ENCODE measurements around the gene PYCARD. TPM values are rescaled to one million over a fixed set of nuclear protein-coding genes. Genes with fewer than 3 reads are reported as not detected.
"Not testable (repeated sequence)": the region's sequence is repeated elsewhere in the genome, so short reads cannot be mapped to it uniquely, and the experiment has no call there.

Gene PYCARD
- total RNA-seq (10 to 100 TPM; 16.1 to 40.3 (median 33.4) TPM), total RNA-seq (0.91 to 20.4 (median 8.3) reads per million in 29 experiments)
- 31.6 TPM for total RNA-seq (2013)

DNA sequence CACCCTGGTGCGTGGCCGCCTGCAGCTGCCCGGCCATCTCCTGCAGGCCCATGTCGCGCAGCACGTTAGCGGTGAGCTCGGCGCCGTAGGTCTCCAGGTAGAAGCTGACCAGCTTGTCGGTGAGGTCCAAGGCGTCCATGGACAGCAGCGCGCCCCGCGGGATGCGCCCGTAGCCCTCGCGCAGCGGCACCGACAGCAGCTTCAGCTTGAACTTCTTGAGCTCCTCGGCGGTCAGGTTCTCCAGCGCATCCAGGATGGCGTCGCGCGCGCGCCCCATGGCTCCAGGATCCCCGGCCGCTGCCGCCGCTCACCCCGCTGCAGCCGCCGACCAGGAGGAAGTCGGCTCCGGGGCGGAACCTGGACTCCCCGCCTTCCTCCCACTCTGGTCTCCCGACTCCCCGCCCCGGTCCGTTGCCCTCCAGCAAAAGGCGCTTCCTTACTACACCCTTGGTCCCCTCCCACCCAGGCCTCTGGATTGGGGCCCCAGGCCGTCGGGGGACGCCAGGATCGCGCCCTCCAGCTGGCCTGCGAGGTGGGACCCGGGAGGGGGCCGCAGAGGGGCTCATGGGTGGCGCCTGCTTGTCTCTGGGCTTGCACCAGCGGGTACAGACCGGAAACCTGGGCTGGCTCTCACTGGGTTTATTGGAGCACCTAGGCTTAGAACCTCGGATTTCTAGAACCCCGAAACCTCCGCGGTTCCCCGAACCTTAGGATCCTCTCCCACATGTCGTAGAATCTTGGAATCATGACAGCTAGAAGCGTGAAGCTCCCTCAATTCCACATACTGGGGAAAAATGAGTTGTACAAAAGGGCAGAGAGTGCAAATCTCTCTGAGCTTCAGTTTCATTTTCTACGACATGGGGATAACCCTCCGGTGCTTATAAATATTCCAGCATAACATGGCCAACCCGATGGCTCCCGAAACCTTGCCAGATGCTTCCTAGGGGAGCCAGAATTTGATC is at the start of gene PYCARD:
Gene PYCARD, minus strand, starts transcription at position 347 of the 962 bp plus-strand sequence. Its CDS starts 70 bp downstream, at position 277.
- DNase-seq = peak in 13 of 35 experiments; percentile 6 to 56 (median 30)
- no peaks in the 10 kb centered on the region for H3K27me3 Mint-ChIP-seq
- 3% methylated on average over 60 of the region's 69 CpGs for WGBS (ENCODE audit: insufficient coverage)

DNA sequence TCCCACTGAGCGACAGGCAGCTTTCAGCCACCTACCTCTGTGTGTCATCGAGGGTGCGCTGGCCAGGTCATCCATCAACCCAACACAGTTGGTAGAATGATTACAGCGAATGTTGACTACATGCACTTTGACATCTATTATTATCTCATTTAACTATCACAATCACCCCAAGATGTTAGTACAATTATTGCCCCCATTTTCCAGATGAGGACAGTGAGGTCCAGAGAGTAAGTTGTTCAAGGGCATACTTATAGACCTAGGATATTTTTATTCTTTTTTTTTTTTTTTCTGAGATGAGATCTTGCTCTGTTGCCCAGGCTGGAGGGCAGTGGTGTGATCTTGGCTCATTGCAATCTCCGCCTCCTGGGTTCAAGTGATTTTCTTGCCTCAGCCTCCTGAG is 48.9 kb upstream of the PYCARD start:
- H3K27me3 ChIP-seq (replicated peaks in 1 of 2; ENCODE audit: control insufficient read depth in 2 of 2, extremely low read depth in 1 of 2, insufficient read depth in 2 of 2, low read length in 1 of 2) = no peaks in the 10 kb centered on the region
- WGBS (ENCODE audit: insufficient coverage) = 100% methylated on average over 1 of the region's 5 CpGs
- Mint-ChIP-seq H3K4me1 (peaks cover 10 to 21% (median 10%) of the 10 kb centered on the region in 3 donors), H3K27ac (no peak overlapping the region), H3K9me3 (no peaks in the 10 kb centered on the region), H3K36me3 (no peaks in the 10 kb centered on the region), H3K4me3 (no peak overlapping the region), H3K27me3 (peaks cover 0 to 1% of the 10 kb centered on the region in 2 donors)
- ChIA-PET CTCF (no interaction called here), POLR2A (no interaction called here)
- ATAC-seq (replicated peaks in 1 of 4) (no peak), DNase-seq (no peak)
- no peak overlapping the region for H3K4me3 ChIP-seq (ENCODE audit: control insufficient read depth in 1 of 2, extremely low read depth in 1 of 2, low read length in 1 of 2)
- H3K4me1 ChIP-seq (ENCODE audit: control insufficient read depth in 1 of 2, extremely low read depth in 1 of 2, insufficient read depth in 2 of 2, low read length in 2 of 2) = peaks cover 0 to 4% of the 10 kb centered on the region in 2 experiments
- no peaks in the 10 kb centered on the region for H3K9me3 ChIP-seq
- H3K27ac ChIP-seq (ENCODE audit: low read length) = no peak overlapping the region
- H3K36me3 ChIP-seq (ENCODE audit: control insufficient read depth in 2 of 2, extremely low read depth in 1 of 2, insufficient read depth in 1 of 2, low read length in 1 of 2) = no peaks in the 10 kb centered on the region

More for the DNA sequence above, at the start of gene PYCARD:
- peak; percentile 27 to 58 (median 38) for ATAC-seq (replicated peaks in 1 of 4)
- ChIA-PET POLR2A (interaction anchor here (0.5 to 1.3 kb wide), 8 partner anchors 8 to 129 kb away, joined by 3 to 12 read pairs (median 4); partner anchors contain the start of genes FUS (in 1 of the 2) and ZNF668 (in 1 of the 2)), CTCF (interaction anchor here in 1 of 2 donors (1.0 kb wide), 1 partner anchor 242 kb away, joined by 3 read pairs; no protein-coding TSS in a partner anchor)
- peak within 1 kb of the TSS; percentile 85 to 87 for H3K27ac Mint-ChIP-seq
- H3K4me1 Mint-ChIP-seq = peaks cover 50 to 51% (median 50%) of the 10 kb centered on the region in 3 donors
- peaks cover 13 to 46% of the 10 kb centered on the region in 2 experiments for H3K4me1 ChIP-seq (ENCODE audit: control insufficient read depth in 1 of 2, extremely low read depth in 1 of 2, insufficient read depth in 2 of 2, low read length in 2 of 2)
- H3K9me3 Mint-ChIP-seq = no peaks in the 10 kb centered on the region
- H3K4me3 ChIP-seq (ENCODE audit: control insufficient read depth in 1 of 2, extremely low read depth in 1 of 2, low read length in 1 of 2) = peak within 1 kb of the TSS; percentile 89 to 95
- H3K4me3 Mint-ChIP-seq = peak within 1 kb of the TSS; percentile 87 to 90 (median 89)
- H3K36me3 Mint-ChIP-seq = no peaks in the 10 kb centered on the region
- H3K36me3 ChIP-seq (ENCODE audit: control insufficient read depth in 2 of 2, extremely low read depth in 1 of 2, insufficient read depth in 1 of 2, low read length in 1 of 2) = peaks cover 0 to 5% of the 10 kb centered on the region in 2 donors
- H3K27me3 ChIP-seq (replicated peaks in 1 of 2; ENCODE audit: control insufficient read depth in 2 of 2, extremely low read depth in 1 of 2, insufficient read depth in 2 of 2, low read length in 1 of 2) = peaks cover 0 to 2% of the 10 kb centered on the region in 2 experiments
- peak within 1 kb of the TSS; percentile 67 for H3K27ac ChIP-seq (ENCODE audit: low read length)
- no peaks in the 10 kb centered on the region for H3K9me3 ChIP-seq

DNA sequence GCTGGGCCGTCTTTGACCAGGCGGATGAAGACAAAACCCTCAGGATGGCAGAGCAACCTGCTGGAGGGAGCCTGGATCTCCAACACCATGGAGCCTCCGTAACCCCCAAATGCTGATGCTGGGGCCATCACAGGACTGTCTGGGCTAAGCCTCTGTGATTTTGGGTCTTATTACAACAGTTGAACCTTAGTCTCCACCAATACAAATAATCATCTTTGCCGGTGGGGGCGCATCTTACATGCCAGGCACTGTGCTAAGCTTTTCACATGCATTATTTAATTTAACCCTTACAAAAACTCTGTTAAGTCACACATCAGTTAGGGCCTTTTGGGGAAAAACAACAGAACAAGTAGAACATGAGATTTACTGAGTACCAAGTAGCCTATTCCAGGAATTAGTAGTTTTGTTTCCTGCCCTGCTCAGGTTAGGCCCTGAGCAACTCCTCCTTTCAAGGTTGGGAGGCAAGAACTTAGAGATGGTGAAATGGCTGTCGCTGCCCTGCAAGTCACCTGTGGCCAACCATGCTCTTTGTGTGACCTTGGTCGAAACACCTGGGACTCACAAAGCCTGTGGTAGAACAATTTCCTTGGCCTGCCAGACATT is 48.3 kb upstream of the PYCARD start:
- WGBS (ENCODE audit: insufficient coverage) = 94% methylated on average over 5 of the region's 7 CpGs
- H3K9me3 ChIP-seq = no peaks in the 10 kb centered on the region
- ATAC-seq (replicated peaks in 1 of 4) (peak in 1 of 4 experiments; percentile 20), DNase-seq (no peak)
- H3K9me3 Mint-ChIP-seq = no peaks in the 10 kb centered on the region
- no peak overlapping the region for H3K27ac ChIP-seq (ENCODE audit: low read length)
- ChIA-PET CTCF (no interaction called here), POLR2A (no interaction called here)
- no peaks in the 10 kb centered on the region for H3K27me3 ChIP-seq (replicated peaks in 1 of 2; ENCODE audit: control insufficient read depth in 2 of 2, extremely low read depth in 1 of 2, insufficient read depth in 2 of 2, low read length in 1 of 2)
- peaks cover 0 to 4% of the 10 kb centered on the region in 2 experiments for H3K4me1 ChIP-seq (ENCODE audit: control insufficient read depth in 1 of 2, extremely low read depth in 1 of 2, insufficient read depth in 2 of 2, low read length in 2 of 2)
- peaks cover 10 to 21% (median 10%) of the 10 kb centered on the region in 3 donors for H3K4me1 Mint-ChIP-seq
- no peak overlapping the region for H3K4me3 ChIP-seq (ENCODE audit: control insufficient read depth in 1 of 2, extremely low read depth in 1 of 2, low read length in 1 of 2)
- H3K27me3 Mint-ChIP-seq = peaks cover 0 to 1% of the 10 kb centered on the region in 2 donors
- no peaks in the 10 kb centered on the region for H3K36me3 ChIP-seq (ENCODE audit: control insufficient read depth in 2 of 2, extremely low read depth in 1 of 2, insufficient read depth in 1 of 2, low read length in 1 of 2)
- H3K36me3 Mint-ChIP-seq = no peaks in the 10 kb centered on the region
- no peak overlapping the region for H3K27ac Mint-ChIP-seq
- H3K4me3 Mint-ChIP-seq = no peak overlapping the region

DNA sequence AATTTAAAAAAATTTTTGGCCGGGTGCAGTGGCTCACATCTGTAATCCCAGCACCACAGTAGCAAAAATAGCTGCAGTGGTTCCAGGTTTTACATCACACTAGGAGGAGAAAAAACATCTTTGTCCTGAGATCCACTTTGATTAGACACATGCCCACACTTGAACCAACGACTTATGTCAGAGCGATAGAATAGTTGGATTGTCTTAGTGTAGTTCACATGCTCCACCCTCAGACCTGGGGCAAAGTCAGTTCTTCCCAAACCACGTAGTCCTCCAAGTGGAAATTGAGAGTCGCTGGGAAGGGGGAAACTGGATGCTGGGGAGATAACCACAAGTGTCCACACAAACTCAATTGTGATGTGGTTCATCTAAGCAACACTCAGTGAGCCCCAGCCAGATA is 45.8 kb upstream of the PYCARD start:
- Mint-ChIP-seq H3K27me3 (peaks cover 0 to 1% of the 10 kb centered on the region in 2 donors), H3K36me3 (no peaks in the 10 kb centered on the region), H3K9me3 (no peaks in the 10 kb centered on the region), H3K27ac (no peak overlapping the region), H3K4me1 (peaks cover 2 to 14% (median 4%) of the 10 kb centered on the region in 3 donors), H3K4me3 (no peak overlapping the region)
- ATAC-seq (replicated peaks in 1 of 4) (no peak), DNase-seq (no peak)
- no peak overlapping the region for H3K27ac ChIP-seq (ENCODE audit: low read length)
- no peaks in the 10 kb centered on the region for H3K27me3 ChIP-seq (replicated peaks in 1 of 2; ENCODE audit: control insufficient read depth in 2 of 2, extremely low read depth in 1 of 2, insufficient read depth in 2 of 2, low read length in 1 of 2)
- no peak overlapping the region for H3K4me3 ChIP-seq (ENCODE audit: control insufficient read depth in 1 of 2, extremely low read depth in 1 of 2, low read length in 1 of 2)
- WGBS (ENCODE audit: insufficient coverage) = no CpG with 5 or more reads among the region's 5 CpGs
- H3K36me3 ChIP-seq (ENCODE audit: control insufficient read depth in 2 of 2, extremely low read depth in 1 of 2, insufficient read depth in 1 of 2, low read length in 1 of 2) = no peaks in the 10 kb centered on the region
- ChIA-PET CTCF (no interaction called here), POLR2A (no interaction called here)
- peaks cover 0 to 4% of the 10 kb centered on the region in 2 experiments for H3K4me1 ChIP-seq (ENCODE audit: control insufficient read depth in 1 of 2, extremely low read depth in 1 of 2, insufficient read depth in 2 of 2, low read length in 2 of 2)
- H3K9me3 ChIP-seq = no peaks in the 10 kb centered on the region

DNA sequence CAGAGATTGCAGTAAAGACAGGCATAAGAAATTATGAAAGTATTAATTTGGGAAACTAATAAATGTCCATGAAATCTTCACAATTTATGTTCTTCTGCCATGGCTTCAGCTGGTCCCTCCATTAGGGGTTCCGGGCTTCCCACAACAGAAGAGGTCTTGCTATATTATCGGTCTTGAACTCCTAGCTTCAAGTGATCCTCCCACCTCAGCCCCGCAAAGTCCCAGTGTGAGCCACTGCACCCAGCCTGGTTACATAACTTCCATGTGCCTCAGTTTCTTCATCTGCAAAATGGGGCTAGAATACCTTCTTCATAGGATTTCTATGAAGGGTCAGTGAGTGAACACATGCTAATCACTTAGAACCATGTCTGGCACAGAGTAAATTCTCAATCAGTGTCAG is 43.7 kb upstream of the PYCARD start:
- no CpG with 5 or more reads among the region's 3 CpGs for WGBS (ENCODE audit: insufficient coverage)
- Mint-ChIP-seq H3K27me3 (peaks cover 0 to 1% of the 10 kb centered on the region in 2 donors), H3K36me3 (no peaks in the 10 kb centered on the region), H3K4me3 (no peak overlapping the region), H3K4me1 (peaks cover 0 to 8% (median 4%) of the 10 kb centered on the region in 3 donors), H3K9me3 (no peaks in the 10 kb centered on the region), H3K27ac (no peak overlapping the region)
- no peak overlapping the region for H3K27ac ChIP-seq (ENCODE audit: low read length)
- H3K36me3 ChIP-seq (ENCODE audit: control insufficient read depth in 2 of 2, extremely low read depth in 1 of 2, insufficient read depth in 1 of 2, low read length in 1 of 2) = no peaks in the 10 kb centered on the region
- ATAC-seq (replicated peaks in 1 of 4) (no peak), DNase-seq (no peak)
- H3K27me3 ChIP-seq (replicated peaks in 1 of 2; ENCODE audit: control insufficient read depth in 2 of 2, extremely low read depth in 1 of 2, insufficient read depth in 2 of 2, low read length in 1 of 2) = no peaks in the 10 kb centered on the region
- peaks cover 0 to 3% of the 10 kb centered on the region in 2 experiments for H3K4me1 ChIP-seq (ENCODE audit: control insufficient read depth in 1 of 2, extremely low read depth in 1 of 2, insufficient read depth in 2 of 2, low read length in 2 of 2)
- no peaks in the 10 kb centered on the region for H3K9me3 ChIP-seq
- ChIA-PET POLR2A (no interaction called here), CTCF (no interaction called here)
- no peak overlapping the region for H3K4me3 ChIP-seq (ENCODE audit: control insufficient read depth in 1 of 2, extremely low read depth in 1 of 2, low read length in 1 of 2)

DNA sequence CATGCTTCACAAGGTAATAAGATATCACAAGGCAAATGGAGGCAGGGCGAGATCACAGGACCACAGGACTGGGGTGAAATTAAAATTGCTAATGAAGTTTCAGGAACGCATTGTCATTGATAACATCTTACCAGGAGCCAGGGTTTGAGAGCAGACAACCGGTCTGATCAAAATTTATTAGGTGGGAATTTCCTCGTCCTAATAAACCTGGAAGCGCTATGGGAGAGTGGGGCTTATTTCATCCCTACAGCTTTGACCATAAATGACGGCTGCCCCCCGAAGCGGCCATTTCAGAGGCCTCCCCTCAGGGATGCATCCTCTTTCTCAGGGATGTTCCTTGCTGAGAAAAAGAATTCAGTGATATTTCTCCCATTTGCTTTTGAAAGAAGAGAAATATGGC is 43.0 kb upstream of the PYCARD start:
- H3K4me1 Mint-ChIP-seq; CTCF ChIA-PET; H3K4me3 ChIP-seq (ENCODE audit: control insufficient read depth in 1 of 2, extremely low read depth in 1 of 2, low read length in 1 of 2); POLR2A ChIA-PET; DNase-seq; H3K9me3 Mint-ChIP-seq; H3K27me3 Mint-ChIP-seq; H3K27ac Mint-ChIP-seq; ATAC-seq (replicated peaks in 1 of 4); H3K27ac ChIP-seq (ENCODE audit: low read length); H3K4me1 ChIP-seq (ENCODE audit: control insufficient read depth in 1 of 2, extremely low read depth in 1 of 2, insufficient read depth in 2 of 2, low read length in 2 of 2); H3K4me3 Mint-ChIP-seq; H3K27me3 ChIP-seq (replicated peaks in 1 of 2; ENCODE audit: control insufficient read depth in 2 of 2, extremely low read depth in 1 of 2, insufficient read depth in 2 of 2, low read length in 1 of 2); H3K36me3 ChIP-seq (ENCODE audit: control insufficient read depth in 2 of 2, extremely low read depth in 1 of 2, insufficient read depth in 1 of 2, low read length in 1 of 2); H3K36me3 Mint-ChIP-seq; H3K9me3 ChIP-seq: not testable (repeated sequence)
- WGBS (ENCODE audit: insufficient coverage) = no CpG with 5 or more reads among the region's 8 CpGs

Measured in T-cell (primary cell).